ENCODE data around the gene SERPINE2. TPM values are rescaled to one million over a fixed set of nuclear protein-coding genes. Genes with fewer than 3 reads are reported as not detected.
A peak's percentile ranks its signal among the peaks of the same experiment; 100 is the strongest.

The SERPINE2 gene
- total and polyA plus RNA-seq, 2 experiments from 2014 or later = 18.3 to 44.3 TPM

DNA sequence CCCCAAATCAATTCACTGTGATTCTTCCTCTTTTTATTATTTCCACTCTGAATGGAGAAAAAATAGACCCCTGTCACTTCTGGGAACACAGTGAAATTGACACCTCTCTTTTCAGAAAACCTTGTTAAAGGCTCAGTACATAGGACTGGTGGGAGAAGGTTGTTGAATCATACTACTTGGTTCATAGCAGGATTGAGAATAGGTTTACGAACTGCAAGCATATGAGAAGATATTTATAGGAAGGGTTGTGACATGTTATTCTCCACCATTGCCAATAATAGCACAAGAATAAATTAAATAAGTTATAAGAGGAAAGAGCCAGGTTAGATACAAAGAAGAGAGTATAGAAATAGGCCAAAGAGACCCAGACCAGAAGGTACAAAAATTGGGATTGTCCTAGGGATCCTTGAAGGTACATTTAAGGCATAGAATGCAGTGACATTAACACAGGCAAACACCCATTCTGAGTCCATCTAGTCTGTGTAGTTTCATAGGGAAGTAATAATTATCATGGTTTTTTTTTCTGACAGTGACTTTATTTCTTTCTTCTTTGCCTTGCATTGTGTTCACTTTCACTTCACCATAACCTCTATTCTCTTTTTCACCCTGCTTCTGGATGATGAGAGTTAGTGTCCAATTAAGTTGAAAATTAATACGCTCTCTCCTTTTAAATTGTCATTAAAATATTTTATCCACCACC is 21.8 kb upstream of the SERPINE2 start:
- H3K27me3 ChIP-seq = no peaks in the 10 kb centered on the region
- H3K9me3 ChIP-seq (ENCODE audit: low read depth) = no peaks in the 10 kb centered on the region
- H3K4me1 ChIP-seq (ENCODE audit: low read depth) = no peaks in the 10 kb centered on the region

DNA sequence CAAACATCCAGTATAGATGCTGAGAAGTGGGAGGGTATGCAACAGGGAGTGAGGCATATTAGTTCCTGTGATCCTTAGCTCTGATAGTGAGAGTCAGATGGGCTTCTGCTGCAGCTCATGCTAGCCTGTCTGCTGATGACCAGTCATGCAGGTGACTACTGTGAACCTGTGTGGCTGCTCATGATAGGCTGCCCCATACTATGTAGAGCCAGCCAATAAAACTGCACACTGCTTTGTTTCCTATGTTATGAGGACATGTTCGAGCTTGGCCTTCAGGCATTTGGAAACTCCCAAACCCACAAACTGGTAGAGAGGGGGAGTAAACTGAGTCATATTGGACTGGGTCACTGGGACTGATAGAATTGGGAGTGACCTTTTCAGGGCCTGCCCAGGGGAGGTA is 20.1 kb upstream of the SERPINE2 start:
- Histone ChIP-seq H3K9me3 (ENCODE audit: low read depth) (no peaks in the 10 kb centered on the region), H3K27me3 (no peaks in the 10 kb centered on the region), H3K4me3 (no peak overlapping the region), H3K36me3 (no peaks in the 10 kb centered on the region), H3K27ac (no peak overlapping the region), H3K4me1 (ENCODE audit: low read depth) (no peaks in the 10 kb centered on the region)
- TF ChIP-seq, protein P1, sequence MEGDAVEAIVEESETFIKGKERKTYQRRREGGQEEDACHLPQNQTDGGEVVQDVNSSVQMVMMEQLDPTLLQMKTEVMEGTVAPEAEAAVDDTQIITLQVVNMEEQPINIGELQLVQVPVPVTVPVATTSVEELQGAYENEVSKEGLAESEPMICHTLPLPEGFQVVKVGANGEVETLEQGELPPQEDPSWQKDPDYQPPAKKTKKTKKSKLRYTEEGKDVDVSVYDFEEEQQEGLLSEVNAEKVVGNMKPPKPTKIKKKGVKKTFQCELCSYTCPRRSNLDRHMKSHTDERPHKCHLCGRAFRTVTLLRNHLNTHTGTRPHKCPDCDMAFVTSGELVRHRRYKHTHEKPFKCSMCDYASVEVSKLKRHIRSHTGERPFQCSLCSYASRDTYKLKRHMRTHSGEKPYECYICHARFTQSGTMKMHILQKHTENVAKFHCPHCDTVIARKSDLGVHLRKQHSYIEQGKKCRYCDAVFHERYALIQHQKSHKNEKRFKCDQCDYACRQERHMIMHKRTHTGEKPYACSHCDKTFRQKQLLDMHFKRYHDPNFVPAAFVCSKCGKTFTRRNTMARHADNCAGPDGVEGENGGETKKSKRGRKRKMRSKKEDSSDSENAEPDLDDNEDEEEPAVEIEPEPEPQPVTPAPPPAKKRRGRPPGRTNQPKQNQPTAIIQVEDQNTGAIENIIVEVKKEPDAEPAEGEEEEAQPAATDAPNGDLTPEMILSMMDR (IDR thresholded peaks at IDR 0.05; ENCODE audit: low read depth, low read length) = no peak
- no peak for DNase-seq (ENCODE audit: low read depth in 1 of 2, low spot score in 1 of 2)

More for the DNA sequence above, 21.8 kb upstream of the SERPINE2 start:
- Histone ChIP-seq H3K36me3 (no peaks in the 10 kb centered on the region), H3K4me3 (no peak overlapping the region), H3K27ac (no peak overlapping the region)
- TF ChIP-seq, protein P1 (IDR thresholded peaks at IDR 0.05; ENCODE audit: low read depth, low read length) = no peak
- no peak for DNase-seq (ENCODE audit: low read depth in 1 of 2, low spot score in 1 of 2)

- no peaks in the 10 kb centered on the region for H3K36me3 ChIP-seq
- no peak overlapping the region for H3K27ac ChIP-seq
- no peaks in the 10 kb centered on the region for H3K9me3 ChIP-seq (ENCODE audit: low read depth)
- no peaks in the 10 kb centered on the region for H3K27me3 ChIP-seq
- TF ChIP-seq, protein P1 (IDR thresholded peaks at IDR 0.05; ENCODE audit: low read depth, low read length) = peak; percentile 22
- no peaks in the 10 kb centered on the region for H3K4me1 ChIP-seq (ENCODE audit: low read depth)
- no peak for DNase-seq (ENCODE audit: low read depth in 1 of 2, low spot score in 1 of 2)
- H3K4me3 ChIP-seq = no peak overlapping the region
Measured at GRCh38 chr2:224058048-224058775, 19.1 kb upstream of the SERPINE2 start.

DNA sequence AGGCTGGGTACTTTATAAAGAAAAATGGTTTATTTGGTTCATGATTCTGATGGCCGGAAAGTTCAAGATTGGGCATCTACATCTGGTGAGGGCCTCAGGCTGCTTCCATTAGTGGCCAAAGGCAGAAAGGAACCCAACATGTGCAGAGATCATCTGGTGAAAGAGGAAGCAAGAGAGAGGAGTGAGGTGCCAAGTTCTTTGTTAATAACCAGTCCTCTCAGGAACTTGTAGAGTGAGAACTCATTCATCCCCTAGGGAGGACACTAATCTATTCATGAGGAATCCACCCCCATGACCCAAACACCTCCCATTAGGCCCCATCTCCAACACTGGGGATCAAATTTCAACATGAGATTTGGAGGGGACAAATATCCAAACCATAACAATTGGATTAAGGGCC is 17.8 kb upstream of the SERPINE2 start:
- Histone ChIP-seq H3K4me3 (no peak overlapping the region), H3K27ac (no peak overlapping the region), H3K36me3 (no peaks in the 10 kb centered on the region), H3K27me3 (no peaks in the 10 kb centered on the region), H3K4me1 (ENCODE audit: low read depth) (no peaks in the 10 kb centered on the region), H3K9me3 (ENCODE audit: low read depth) (no peaks in the 10 kb centered on the region)
- TF ChIP-seq, protein P1 (IDR thresholded peaks at IDR 0.05; ENCODE audit: low read depth, low read length) = no peak
- no peak for DNase-seq (ENCODE audit: low read depth in 1 of 2, low spot score in 1 of 2)

DNA sequence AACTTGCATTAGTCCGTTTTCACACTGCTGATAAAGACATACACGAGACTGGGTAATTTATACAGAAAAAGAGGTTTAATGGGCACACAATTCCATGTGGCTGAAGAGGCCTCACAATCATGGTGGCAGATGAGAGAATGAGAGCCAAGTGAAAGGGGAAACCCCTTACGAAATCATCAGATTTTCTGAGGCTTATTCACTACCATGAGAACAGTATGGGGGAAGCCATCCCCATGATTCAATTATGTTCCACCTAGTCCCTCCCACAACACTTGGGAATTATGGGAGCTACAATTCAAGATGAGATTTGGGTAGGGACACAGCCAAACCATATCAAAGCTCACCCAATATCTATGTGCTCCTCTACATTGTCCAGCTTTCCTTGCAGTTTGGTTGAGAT is 16.0 kb upstream of the SERPINE2 start:
- Histone ChIP-seq H3K4me1 (ENCODE audit: low read depth) (no peaks in the 10 kb centered on the region), H3K9me3 (ENCODE audit: low read depth) (no peaks in the 10 kb centered on the region), H3K4me3 (no peak overlapping the region), H3K27ac (no peak overlapping the region), H3K36me3 (no peaks in the 10 kb centered on the region), H3K27me3 (no peaks in the 10 kb centered on the region)
- no peak for DNase-seq (ENCODE audit: low read depth in 1 of 2, low spot score in 1 of 2)
- TF ChIP-seq, protein P1 (IDR thresholded peaks at IDR 0.05; ENCODE audit: low read depth, low read length) = no peak
